ENCODE measurements around the gene TMEM163. TPM values are rescaled to one million over a fixed set of nuclear protein-coding genes. Genes with fewer than 3 reads are reported as not detected.
"Not testable (repeated sequence)": the region's sequence is repeated elsewhere in the genome, so short reads cannot be mapped to it uniquely, and the experiment has no call there.

Gene TMEM163
- total and polyA plus RNA-seq, 2 of the 13 experiments (the other 11 are each of a cell fraction or from before 2014, with no cell fraction given), result 0.05 TPM; not detected in 1

DNA sequence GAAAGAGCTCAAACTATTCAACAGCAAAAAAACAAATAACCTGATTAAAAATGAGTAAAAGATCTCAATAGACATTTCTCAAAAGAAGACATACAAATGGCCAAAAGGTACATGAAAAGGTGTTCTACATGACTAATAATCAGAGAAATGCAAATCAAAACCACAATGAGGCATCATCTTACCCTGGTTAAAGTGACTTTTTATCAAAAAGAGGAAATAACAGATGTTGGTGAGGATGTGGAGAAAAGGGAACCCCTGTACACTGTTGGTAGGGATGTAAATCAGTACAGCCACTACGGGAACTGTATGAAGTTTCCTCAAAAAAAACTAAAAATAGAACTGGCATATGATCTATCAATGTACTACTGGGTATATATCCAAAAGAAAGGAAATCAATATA lies 39.8 kb upstream of the TMEM163 start:
- ATAC-seq (no peak), DNase-seq (ENCODE audit: low spot score) (no peak), FAIRE-seq (no peak)
- Histone ChIP-seq H3K4me1 (ENCODE audit: insufficient read depth, low read length) (no peaks in the 10 kb centered on the region), H3K9ac (ENCODE audit: insufficient read depth, low read depth, low read length) (no peak overlapping the region), H3K9me3 (ENCODE audit: low read length) (no peaks in the 10 kb centered on the region), H4K20me1 (ENCODE audit: insufficient read depth, low read length) (no peaks in the 10 kb centered on the region), H3K79me2 (ENCODE audit: insufficient read depth, low read length) (no peaks in the 10 kb centered on the region), H3K4me3 (replicated peaks in 1 of 3; ENCODE audit: insufficient read depth in 1 of 3, low read depth in 2 of 3, low read length in 3 of 3) (no peak overlapping the region), H3K36me3 (replicated peaks in 1 of 2; ENCODE audit: control insufficient read depth in 1 of 2, insufficient read depth in 2 of 2, low read length in 2 of 2) (no peaks in the 10 kb centered on the region), H3K4me2 (ENCODE audit: low read depth, low read length) (no peak overlapping the region), H3K27me3 (ENCODE audit: control insufficient read depth in 1 of 2, insufficient read depth in 2 of 2, low read length in 2 of 2) (peaks cover 0 to 5% of the 10 kb centered on the region in 2 experiments; a peak in 2 of 5 replicates), H2AFZ (ENCODE audit: low read length) (no peak overlapping the region), H3K27ac (ENCODE audit: extremely low read length, insufficient read depth, low read length) (no peak overlapping the region)
- no TSS peak for BruUV-seq (replicated peaks)
- ChIA-PET CTCF (ENCODE audit: low intra/inter-chr PET ratio, low total read pairs) (no interaction called here), POLR2A (no interaction called here)
- intact Hi-C loops (cut with micrococcal nuclease; ENCODE audit: unreplicated experiment) (no loop called here), in situ Hi-C loops (cut with HindIII; ENCODE audit: extremely low pct_ligation_motif_present, low pct_unique_long_range_greater_than_20kb) (no loop called here)
- TF ChIP-seq ZBTB8A (CRISPR knock-in tag; IDR thresholded peaks at IDR 0.05; ENCODE audit: borderline replicate concordance, low read depth), result no peak
- TF ChIP-seq SYNCRIP (IDR thresholded peaks at IDR 0.05; ENCODE audit: insufficient read depth, low read depth, low read length), result no peak
- TF ChIP-seq, protein P1, sequence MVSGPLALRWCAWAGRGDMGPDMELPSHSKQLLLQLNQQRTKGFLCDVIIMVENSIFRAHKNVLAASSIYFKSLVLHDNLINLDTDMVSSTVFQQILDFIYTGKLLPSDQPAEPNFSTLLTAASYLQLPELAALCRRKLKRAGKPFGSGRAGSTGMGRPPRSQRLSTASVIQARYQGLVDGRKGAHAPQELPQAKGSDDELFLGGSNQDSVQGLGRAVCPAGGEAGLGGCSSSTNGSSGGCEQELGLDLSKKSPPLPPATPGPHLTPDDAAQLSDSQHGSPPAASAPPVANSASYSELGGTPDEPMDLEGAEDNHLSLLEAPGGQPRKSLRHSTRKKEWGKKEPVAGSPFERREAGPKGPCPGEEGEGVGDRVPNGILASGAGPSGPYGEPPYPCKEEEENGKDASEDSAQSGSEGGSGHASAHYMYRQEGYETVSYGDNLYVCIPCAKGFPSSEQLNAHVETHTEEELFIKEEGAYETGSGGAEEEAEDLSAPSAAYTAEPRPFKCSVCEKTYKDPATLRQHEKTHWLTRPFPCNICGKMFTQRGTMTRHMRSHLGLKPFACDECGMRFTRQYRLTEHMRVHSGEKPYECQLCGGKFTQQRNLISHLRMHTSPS (CRISPR knock-in tag; IDR thresholded peaks at IDR 0.05; ENCODE audit: low read depth), result no peak
- WGBS (ENCODE audit: low lambda C conversion rate), result 0% methylated on average over 1 of the region's 1 CpG

DNA sequence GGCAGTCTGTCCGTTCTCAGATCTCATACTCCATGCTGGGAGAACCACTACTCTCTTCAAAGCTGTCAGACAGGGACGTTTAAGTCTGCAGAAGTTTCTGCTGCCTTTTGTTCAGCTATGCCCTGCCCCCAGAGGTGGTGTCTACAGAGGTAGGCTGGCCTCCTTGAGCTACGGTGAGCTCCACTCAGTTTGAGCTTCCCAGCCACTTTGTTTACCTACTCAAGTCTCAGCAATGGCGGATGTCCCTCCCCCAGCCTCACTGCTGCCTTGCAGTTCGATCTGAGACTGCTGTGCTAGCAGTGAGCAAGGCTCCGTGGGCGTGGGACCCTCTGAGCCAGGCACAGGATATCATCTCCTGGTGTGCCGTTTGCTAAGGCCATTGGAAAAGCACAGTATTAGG lies 33.2 kb upstream of the TMEM163 start:
- FAIRE-seq; H3K36me3 ChIP-seq (replicated peaks in 1 of 2; ENCODE audit: control insufficient read depth in 1 of 2, insufficient read depth in 2 of 2, low read length in 2 of 2); H3K4me2 ChIP-seq (ENCODE audit: low read depth, low read length); H2AFZ ChIP-seq (ENCODE audit: low read length); POLR2A ChIA-PET; H3K9me3 ChIP-seq (ENCODE audit: low read length); H3K4me1 ChIP-seq (ENCODE audit: insufficient read depth, low read length); DNase-seq (ENCODE audit: low spot score); H3K27ac ChIP-seq (ENCODE audit: extremely low read length, insufficient read depth, low read length); BruUV-seq (replicated peaks); H3K9ac ChIP-seq (ENCODE audit: insufficient read depth, low read depth, low read length); H3K4me3 ChIP-seq (replicated peaks in 1 of 3; ENCODE audit: insufficient read depth in 1 of 3, low read depth in 2 of 3, low read length in 3 of 3); CTCF ChIA-PET (ENCODE audit: low intra/inter-chr PET ratio, low total read pairs); H4K20me1 ChIP-seq (ENCODE audit: insufficient read depth, low read length); intact Hi-C loops (cut with micrococcal nuclease; ENCODE audit: unreplicated experiment); H3K27me3 ChIP-seq (ENCODE audit: control insufficient read depth in 1 of 2, insufficient read depth in 2 of 2, low read length in 2 of 2); ATAC-seq; in situ Hi-C loops (cut with HindIII; ENCODE audit: extremely low pct_ligation_motif_present, low pct_unique_long_range_greater_than_20kb); H3K79me2 ChIP-seq (ENCODE audit: insufficient read depth, low read length): not testable (repeated sequence)
- 8% methylated on average over 4 of the region's 8 CpGs for WGBS (ENCODE audit: low lambda C conversion rate)

Data from HepG2 (cell line).